Thyroid gland (tissue), 4 donors: ENCODE results near the gene TRMU.

ENCODE experiments used
- CTCF ChIP-seq, 6 experiments: fragments of 200-600 bp in 3 of 6; fragments of 450-650 bp in 3 of 6; sonication (generic) in 3 of 6; IDR thresholded peaks; one replicate each; pipeline ENCODE4 v1.5.1; 2016 to 2019; ENCODE audit warnings: antibody characterized with exemption in 6 of 6, mild to moderate bottlenecking in 2 of 6, inconsistent platforms in 1 of 6, moderate library complexity in 1 of 6
- POLR2A ChIP-seq, 2 donors: fragments of 450-650 bp; IDR thresholded peaks; one replicate each; pipeline ENCODE4 v1.6.1; 2017; ENCODE audit warnings: antibody characterized with exemption in 2 of 2, mild to moderate bottlenecking in 2 of 2, moderate library complexity in 1 of 2

- TF ChIP-seq CTCF (IDR thresholded peaks at IDR 0.05): no peak
- no peak for TF ChIP-seq POLR2A (IDR thresholded peaks at IDR 0.05)
Measured at GRCh38 chr22:46297151-46297812, 38.2 kb upstream of the TRMU start.
